DOHH2 (cell line): ENCODE measurements around the gene FSTL1.

Source experiments
- H3F3A ChIP-seq: fragments of 200-600 bp; sonication (generic), shearing (Covaris generic); 2 replicates; pipeline ENCODE4 v1.6.0; 2016; ENCODE audit warnings: antibody characterized with exemption, mild to moderate bottlenecking; ENCODE audit not compliant: control insufficient read depth, insufficient read depth
- H3K27ac ChIP-seq: fragments of 200-600 bp; sonication (generic); 2 replicates; pipeline ENCODE4 v1.5.1; 2014; ENCODE audit warnings: low read depth, mild to moderate bottlenecking, low read length, moderate library complexity
- H3K27me3 ChIP-seq: fragments of 200-600 bp; sonication (generic); 2 replicates; pipeline ENCODE4 v1.6.1; 2014; ENCODE audit warnings: mild to moderate bottlenecking, low read length, mixed read lengths; ENCODE audit not compliant: control insufficient read depth
- H3K36me3 ChIP-seq: fragments of 200-600 bp; sonication (generic); 2 replicates; pipeline ENCODE4 v1.6.1; 2014; ENCODE audit warnings: mild to moderate bottlenecking, low read length, moderate library complexity, mixed read lengths; ENCODE audit not compliant: control insufficient read depth
- H3K4me1 ChIP-seq: fragments of 200-600 bp; sonication (generic); 2 replicates; pipeline ENCODE4 v1.6.1; 2014; ENCODE audit warnings: mild to moderate bottlenecking, low read length, mixed read lengths; ENCODE audit not compliant: control insufficient read depth
- H3K4me2 ChIP-seq: fragments of 200-600 bp; sonication (generic); 2 replicates; pipeline ENCODE4 v1.6.0; 2014; ENCODE audit warnings: mild to moderate bottlenecking, low read length, moderate library complexity
- H3K4me3 ChIP-seq: fragments of 200-600 bp; sonication (generic); 2 replicates; pipeline ENCODE4 v1.5.1; 2014; ENCODE audit warnings: mild to moderate bottlenecking, low read length, mixed read lengths
- H3K79me2 ChIP-seq: fragments of 200-600 bp; sonication (generic); 2 replicates; pipeline ENCODE4 v1.6.1; 2014; ENCODE audit warnings: mild to moderate bottlenecking, low read length, mixed read lengths; ENCODE audit not compliant: control insufficient read depth
- H3K9me2 ChIP-seq: fragments of 200-600 bp; sonication (generic); replicated peaks from 2 replicates; pipeline ENCODE4 v1.6.1; 2014; ENCODE audit warnings: mild to moderate bottlenecking, low read length, mixed read lengths; ENCODE audit not compliant: control insufficient read depth
- H3K9me3 ChIP-seq: fragments of 200-600 bp; sonication (generic); 2 replicates; pipeline ENCODE4 v1.6.1; 2014; ENCODE audit warnings: antibody characterized with exemption, low read length, mixed read lengths; ENCODE audit not compliant: control insufficient read depth, insufficient read depth
- H4K20me1 ChIP-seq: fragments of 200-600 bp; sonication (generic); 2 replicates; pipeline ENCODE4 v1.6.0; 2014; ENCODE audit warnings: low read depth, mild to moderate bottlenecking, antibody characterized with exemption, low read length, moderate library complexity; ENCODE audit not compliant: control insufficient read depth, insufficient read depth
- CTCF ChIP-seq: fragments of 200-600 bp; sonication (generic); IDR thresholded peaks from one replicate; pipeline ENCODE4 v1.5.1; 2014; ENCODE audit warnings: antibody characterized with exemption, mild to moderate bottlenecking, low read depth, low read length; ENCODE audit not compliant: poor library complexity, severe bottlenecking
- EZH2phosphoT487 ChIP-seq: fragments of 200-600 bp; sonication (generic); IDR thresholded peaks from 2 replicates; pipeline ENCODE4 v1.6.1; 2017; ENCODE audit warnings: borderline replicate concordance, mild to moderate bottlenecking, antibody characterized with exemption, low read length, moderate library complexity, mixed read lengths

Gene FSTL1

GRCh38 chr3:120450600-120451271 is at the start of gene FSTL1:
Gene FSTL1 (minus strand): TSS chr3:120450992. CDS start chr3:120450746, 246 bp downstream.
- H4K20me1 ChIP-seq = no peaks in the 10 kb centered on the region
- no peaks in the 10 kb centered on the region for H3F3A ChIP-seq
- no peaks in the 10 kb centered on the region for H3K36me3 ChIP-seq
- H3K9me2 ChIP-seq = no peaks in the 10 kb centered on the region
- no peaks in the 10 kb centered on the region for H3K79me2 ChIP-seq
- TF ChIP-seq EZH2phosphoT487 (no peak), CTCF (no peak)
- no peak within 1 kb of the TSS for H3K4me2 ChIP-seq
- H3K27me3 ChIP-seq = 0 out of 2 replicates have a peak, but pooled peaks cover 2% of the 10 kb centered on the region
- H3K4me3 ChIP-seq = no peak within 1 kb of the TSS
- no peaks in the 10 kb centered on the region for H3K4me1 ChIP-seq
- no peak within 1 kb of the TSS for H3K27ac ChIP-seq
- no peaks in the 10 kb centered on the region; the same call in 1 of the 2 replicates for H3K9me3 ChIP-seq

GRCh38 chr3:120498556-120499346 is 48.0 kb upstream of the FSTL1 start:
- H3K27ac ChIP-seq = no peak overlapping the region
- H3K36me3 ChIP-seq = no peaks in the 10 kb centered on the region
- no peaks in the 10 kb centered on the region for H3K9me2 ChIP-seq
- no peak for TF ChIP-seq CTCF
- TF ChIP-seq EZH2phosphoT487 = no peak
- H3K27me3 ChIP-seq = no peaks in the 10 kb centered on the region
- H3K9me3 ChIP-seq = 0 out of 2 replicates have a peak, but pooled peaks cover 3% of the 10 kb centered on the region
- no peak overlapping the region for H3K4me3 ChIP-seq
- no peaks in the 10 kb centered on the region for H3K4me1 ChIP-seq
- H4K20me1 ChIP-seq = no peaks in the 10 kb centered on the region
- no peaks in the 10 kb centered on the region for H3F3A ChIP-seq
- no peaks in the 10 kb centered on the region for H3K79me2 ChIP-seq
- no peak overlapping the region for H3K4me2 ChIP-seq

GRCh38 chr3:120497818-120498217 is 47.0 kb upstream of the FSTL1 start:
- no peaks in the 10 kb centered on the region for H3K79me2 ChIP-seq
- H3K36me3 ChIP-seq = no peaks in the 10 kb centered on the region
- no peaks in the 10 kb centered on the region for H3K27me3 ChIP-seq
- H3K4me3 ChIP-seq = no peak overlapping the region
- no peak overlapping the region for H3K27ac ChIP-seq
- H3K9me3 ChIP-seq = 0 out of 2 replicates have a peak, but pooled peaks cover 3% of the 10 kb centered on the region
- no peak for TF ChIP-seq CTCF
- no peak for TF ChIP-seq EZH2phosphoT487
- no peaks in the 10 kb centered on the region for H3F3A ChIP-seq
- H4K20me1 ChIP-seq = no peaks in the 10 kb centered on the region
- H3K9me2 ChIP-seq = no peaks in the 10 kb centered on the region
- H3K4me1 ChIP-seq = no peaks in the 10 kb centered on the region
- H3K4me2 ChIP-seq = no peak overlapping the region
